Activated CD8-positive, alpha-beta memory T cell treated with anti-CD3 and anti-CD28 coated beads, Interleukin-2, amount 50 U/mL, for 24 hours (primary cell): ENCODE data around the gene SLC12A7.
"Not testable (repeated sequence)": the region's sequence is repeated elsewhere in the genome, so short reads cannot be mapped to it uniquely, and the experiment has no call there.

Experiments used
- DNase-seq: peaks from one replicate; pipeline ENCODE4 v3.0.0-alpha.2; 2020; ENCODE audit errors: extremely low read depth

The SLC12A7 gene

DNA sequence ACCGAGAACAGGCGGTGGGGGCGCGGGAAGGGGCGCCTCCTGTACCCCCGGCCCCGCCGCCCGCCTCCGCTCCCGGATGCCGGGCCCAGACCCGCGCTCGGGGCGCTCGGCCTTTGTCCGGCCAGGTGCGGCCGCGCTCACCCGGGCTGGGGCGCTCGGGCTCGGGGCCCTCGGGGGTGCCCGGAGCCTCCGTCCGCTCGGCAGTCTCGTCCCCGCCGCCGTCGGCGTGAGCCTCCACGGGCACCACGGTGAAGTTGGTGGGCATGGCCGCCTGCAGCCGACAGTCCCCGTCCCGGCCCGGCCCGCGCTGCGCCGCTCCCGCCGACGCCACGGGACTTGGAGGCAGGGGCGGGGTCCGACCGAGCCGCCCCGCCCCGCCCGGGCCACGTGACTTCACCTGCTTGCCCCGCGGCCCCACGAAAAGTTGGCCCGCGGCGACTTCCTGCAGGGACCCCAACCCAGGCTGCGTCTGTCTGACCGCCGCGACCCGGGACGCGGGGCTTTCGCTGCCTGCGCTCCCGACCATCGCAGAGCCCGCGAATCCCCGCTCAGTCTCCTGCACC is at the start of gene SLC12A7:
Gene SLC12A7 (minus strand): TSS at position 337 of the 563 bp plus-strand sequence. CDS start 72 bp downstream, at position 265.
- no peak for DNase-seq

DNA sequence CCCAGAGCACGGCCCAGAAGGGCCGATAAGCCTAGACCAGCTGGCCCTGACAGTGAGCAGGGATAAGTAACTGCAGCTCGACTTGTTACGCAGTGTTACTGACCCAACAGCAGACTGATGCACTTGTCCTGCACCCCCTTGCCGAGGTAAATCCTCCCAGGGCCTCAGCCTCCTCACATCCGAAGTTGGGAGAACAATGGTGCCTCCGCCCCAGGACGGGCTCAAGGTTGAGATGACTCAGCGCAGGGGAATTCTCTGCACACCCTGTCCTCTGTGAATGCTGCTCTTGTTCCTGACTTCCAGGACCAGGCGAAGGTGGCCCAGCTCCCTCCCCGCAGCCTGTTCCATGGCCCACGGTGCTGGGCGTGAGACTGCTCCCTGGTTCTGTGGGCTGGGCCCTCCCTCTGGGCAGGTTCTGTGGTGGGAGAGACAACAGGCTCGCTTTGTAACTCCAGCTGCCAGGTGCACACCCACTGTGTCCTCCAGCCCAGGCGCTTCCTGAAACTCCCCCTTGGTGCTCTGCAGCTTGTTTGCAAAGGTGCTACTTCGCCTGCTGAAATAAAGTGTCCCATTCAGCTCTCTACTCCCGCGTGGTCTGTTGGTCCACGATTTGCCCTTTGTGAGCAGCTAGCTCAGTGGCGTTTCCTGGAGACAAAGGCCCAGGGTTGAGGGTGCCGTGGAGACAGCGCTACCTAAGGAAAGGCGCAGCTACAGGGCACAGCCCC is 49.4 kb upstream of the SLC12A7 start:
- DNase-seq, result no peak

GRCh38 chr5:1159774-1160406 is 48.0 kb upstream of the SLC12A7 start:
- no peak for DNase-seq

DNA sequence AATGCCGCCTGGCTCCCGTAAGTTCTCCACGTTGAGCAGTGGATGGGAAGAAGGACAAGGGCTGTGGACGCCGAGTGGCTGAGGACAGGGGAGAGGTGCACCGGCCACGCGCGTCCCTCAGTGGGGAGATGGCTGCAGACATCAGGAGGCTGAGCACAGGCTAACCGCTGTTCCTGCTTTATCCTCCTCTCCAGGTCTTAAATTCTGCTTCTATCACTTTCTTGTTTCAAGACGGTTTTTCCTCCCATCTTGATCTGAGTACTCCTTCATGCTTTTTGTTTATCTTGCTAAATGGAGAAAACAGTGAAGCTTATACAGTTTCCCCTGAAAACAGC is 47.4 kb upstream of the SLC12A7 start:
- no peak for DNase-seq

DNA sequence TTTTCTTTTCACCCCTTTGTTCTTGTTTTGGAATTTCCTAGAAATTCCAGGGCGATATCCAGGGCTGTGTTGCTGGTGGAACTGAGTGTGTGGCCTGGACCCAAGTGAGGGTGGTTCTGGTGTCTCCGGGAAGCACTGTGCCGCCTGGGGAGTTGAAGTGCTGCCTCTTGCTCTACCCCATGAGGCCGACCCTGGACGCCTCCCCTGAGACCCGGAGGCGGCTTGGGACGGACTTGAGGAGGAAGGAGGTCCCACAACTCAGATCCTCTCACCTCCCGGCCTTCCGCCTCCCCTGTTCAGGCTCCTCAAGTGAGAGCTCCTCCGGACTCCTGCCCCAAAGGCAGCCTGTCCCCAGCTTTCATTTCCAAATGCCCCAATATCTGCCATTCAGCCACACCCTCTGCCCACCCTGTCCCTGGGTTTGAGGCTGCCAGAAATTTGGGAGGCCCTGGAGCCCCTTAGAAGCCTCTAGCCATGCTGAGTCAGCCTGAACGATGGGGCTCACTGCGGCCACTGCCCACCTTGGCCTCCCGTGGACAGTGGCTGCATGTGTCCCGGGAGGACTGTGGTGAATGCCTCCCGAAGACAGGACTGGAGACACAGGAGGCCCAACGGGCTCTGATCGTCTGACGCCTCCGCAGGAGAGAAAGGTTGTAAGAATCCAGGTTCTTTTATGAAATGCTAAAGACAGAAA is 46.9 kb upstream of the SLC12A7 start:
- DNase-seq, result no peak

DNA sequence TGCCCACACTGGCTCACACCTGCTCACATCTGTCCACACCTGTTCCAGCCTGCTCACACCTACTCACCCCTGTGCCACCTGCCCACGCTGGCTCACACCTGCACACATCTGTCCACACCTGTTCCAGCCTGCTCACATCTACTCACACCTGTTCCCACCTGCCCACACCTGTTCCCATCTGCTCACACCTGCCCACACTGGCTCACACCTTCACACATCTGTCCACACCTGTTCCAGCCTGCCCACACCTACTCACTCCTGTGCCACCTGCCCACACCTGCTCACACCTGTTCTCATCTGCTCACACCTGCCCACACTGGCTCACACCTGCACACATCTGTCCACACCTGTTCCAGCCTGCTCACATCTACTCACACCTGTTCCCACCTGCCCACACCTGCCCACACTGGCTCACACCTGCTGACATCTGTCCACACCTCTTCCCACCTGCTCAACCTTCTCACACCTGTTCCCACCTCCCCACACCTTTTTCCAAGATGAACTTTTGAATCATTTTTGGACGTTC is 45.7 kb upstream of the SLC12A7 start:
- not testable (repeated sequence) for DNase-seq

DNA sequence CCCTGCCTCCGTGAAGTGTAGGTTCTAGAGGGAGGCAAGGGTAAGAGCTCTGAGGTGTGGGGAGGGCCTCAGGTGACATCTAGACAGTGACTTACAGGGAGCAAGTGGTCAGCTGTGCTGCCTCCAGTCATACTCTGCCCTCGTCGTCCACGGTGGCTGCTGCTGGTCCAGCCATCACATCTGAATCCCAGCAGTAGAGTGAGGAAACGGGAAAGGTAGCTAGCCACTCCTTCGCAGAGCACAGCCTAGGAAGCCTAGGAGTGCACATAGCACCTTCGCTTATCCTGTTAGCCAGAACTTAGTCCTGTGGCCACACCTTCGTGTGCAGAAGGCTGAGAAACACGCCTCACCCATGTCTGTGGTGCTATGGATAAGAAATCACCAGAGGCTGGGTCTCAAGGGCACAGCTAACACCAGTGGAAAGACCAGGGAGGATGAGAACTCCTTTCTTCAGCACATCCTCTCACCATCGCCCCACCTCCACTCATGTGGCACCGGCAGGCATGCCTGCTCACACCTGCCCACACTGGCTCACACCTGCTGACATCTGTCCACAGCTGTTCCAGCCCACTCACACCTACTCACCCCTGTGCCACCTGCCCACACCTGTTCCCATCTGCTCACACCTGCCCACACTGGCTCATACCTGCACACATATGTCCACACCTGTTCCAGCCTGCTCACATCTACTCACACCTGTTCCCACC is 45.0 kb upstream of the SLC12A7 start:
- no peak for DNase-seq

DNA sequence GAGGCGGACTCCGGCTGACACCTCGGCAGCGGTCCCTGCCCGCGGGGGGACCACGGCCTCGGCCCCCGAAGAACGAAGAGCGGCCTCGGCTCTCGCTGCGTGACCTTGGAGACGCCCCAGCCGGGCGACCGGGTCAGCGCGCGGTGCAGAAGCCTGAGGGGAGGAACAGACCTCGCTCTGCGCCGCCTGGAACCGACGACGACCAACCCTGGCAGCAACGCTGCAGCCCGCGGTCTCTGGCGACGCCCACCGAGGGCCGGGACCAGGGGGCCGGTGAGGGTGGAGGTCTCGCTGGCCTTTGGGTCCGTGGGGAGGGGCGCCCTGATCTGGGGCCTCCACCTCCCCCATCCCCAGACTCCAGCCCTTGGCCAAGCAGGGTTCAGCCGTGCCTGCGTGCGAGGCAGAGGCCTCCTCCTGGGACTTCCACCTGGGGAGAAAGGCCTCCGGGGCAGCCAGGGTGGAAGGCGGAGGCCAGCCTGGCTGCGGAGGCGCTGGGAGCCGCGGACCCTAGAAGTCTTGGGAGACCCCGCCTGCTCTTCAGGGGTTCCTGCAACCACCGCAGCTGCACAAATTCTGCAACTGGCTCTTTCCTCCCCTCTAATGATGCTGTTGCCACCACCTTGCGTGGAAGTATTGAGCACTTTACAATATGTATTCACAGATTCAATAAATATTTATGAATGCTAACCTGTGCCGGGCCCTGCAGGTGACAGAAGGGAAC is 44.3 kb upstream of the SLC12A7 start:
- no peak for DNase-seq

- no peak for DNase-seq
Measured at GRCh38 chr5:1155191-1156032, 43.5 kb upstream of the SLC12A7 start.

DNA sequence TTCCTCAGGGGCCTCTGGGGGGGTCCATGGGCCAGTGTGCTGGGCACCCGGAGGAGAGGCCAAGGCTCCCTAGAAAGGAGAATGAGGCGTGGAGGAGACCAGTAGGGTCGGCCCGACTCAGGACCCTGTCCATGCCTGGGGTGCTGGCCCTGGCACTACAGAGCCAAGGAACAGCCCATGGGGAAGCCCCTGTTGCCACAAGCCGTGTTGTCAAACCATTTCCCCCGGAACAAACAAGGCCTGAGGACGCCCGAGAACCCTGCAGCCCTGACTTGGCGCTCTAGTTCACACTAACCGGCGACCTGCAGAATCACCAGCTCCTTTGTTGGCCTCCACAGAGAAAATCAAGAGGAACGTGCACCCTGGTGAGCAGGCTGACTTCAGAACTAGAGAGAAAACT is 41.6 kb upstream of the SLC12A7 start:
- DNase-seq, result no peak

DNA sequence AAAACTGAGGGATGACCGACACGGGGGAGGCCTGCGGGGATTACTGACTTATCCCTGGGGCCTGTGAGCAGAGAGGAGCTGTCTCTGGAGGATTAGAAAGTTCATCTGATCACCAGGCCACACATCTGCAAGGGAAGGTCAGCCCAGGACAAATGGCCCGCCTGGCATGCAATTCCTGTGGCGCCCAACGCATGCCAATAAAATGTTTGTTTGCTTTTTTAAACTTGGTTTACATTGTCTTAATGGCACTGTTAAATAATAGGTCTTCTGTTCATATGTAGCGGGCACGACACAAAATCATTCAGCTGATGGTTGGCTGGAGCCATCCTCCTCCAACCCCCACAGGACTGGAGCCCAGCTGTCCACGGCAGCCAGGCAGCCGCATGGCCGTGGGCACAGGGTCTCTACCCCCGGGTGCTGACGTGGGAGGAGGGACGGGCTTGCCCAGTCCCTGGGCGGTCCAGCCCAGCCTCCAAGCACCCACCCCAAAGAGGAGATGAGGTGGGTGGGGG is 41.0 kb upstream of the SLC12A7 start:
- no peak for DNase-seq

- DNase-seq, result no peak
Measured at GRCh38 chr5:1152156-1152555, 40.3 kb upstream of the SLC12A7 start.

DNA sequence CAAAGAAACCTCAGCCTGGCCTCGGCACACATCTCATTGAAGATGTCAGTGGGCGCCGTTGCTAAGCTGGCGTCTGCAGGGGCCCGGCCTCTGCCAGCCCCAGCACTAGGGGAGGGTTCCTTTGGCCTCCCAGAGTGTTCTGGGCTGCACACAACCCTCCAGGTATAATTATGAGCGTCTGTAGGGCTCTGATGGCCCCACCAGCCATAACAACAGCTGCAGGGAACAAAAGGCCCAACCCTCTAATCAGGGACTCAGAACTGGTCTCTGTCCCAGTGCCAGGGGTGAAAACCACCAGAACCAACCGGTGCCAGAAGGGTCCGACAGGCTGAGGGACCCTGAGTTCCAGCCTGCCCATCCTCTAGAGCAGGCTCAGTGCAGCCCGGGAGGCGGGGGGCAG is 39.5 kb upstream of the SLC12A7 start:
- no peak for DNase-seq

GRCh38 chr5:1150866-1151265 is 39.0 kb upstream of the SLC12A7 start:
- DNase-seq, result no peak

GRCh38 chr5:1144638-1145396 is 33.0 kb upstream of the SLC12A7 start:
- DNase-seq, result no peak

DNA sequence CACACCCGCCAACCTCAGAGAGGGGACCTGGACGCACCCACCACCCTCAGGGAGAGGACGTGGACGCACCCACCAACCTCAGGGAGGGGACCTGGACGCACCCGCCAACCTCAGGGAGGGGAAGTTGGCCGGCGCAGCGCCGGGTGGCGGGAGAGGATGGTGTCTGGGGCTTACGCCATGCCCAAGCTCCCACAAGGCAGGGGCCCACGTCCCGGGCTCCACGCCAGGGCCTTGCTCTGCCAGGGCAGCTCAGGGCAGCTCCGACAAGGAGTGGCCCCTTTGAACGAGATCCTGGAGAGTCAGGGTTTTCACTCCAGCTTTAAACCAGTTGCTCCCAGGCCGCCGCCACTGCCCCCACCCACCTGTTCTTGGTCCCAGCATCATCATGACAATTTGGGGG is 32.2 kb upstream of the SLC12A7 start:
- no peak for DNase-seq

DNA sequence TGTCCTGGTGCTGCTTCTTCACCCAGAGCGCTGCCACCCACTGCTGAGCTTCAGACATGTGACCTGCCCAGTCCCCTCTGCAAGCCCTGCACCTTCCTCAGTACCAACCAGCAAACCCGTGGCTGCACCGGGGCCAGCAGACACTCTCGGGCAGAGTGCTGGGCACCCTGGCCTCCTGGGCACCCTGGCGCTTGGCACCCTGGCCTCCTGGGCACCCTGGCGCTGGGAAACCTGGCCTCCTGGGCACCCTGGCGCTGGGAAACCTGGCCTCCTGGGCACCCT is 31.7 kb upstream of the SLC12A7 start:
- no peak for DNase-seq

- DNase-seq, result no peak
Measured at GRCh38 chr5:1142886-1143669, 31.2 kb upstream of the SLC12A7 start.

DNA sequence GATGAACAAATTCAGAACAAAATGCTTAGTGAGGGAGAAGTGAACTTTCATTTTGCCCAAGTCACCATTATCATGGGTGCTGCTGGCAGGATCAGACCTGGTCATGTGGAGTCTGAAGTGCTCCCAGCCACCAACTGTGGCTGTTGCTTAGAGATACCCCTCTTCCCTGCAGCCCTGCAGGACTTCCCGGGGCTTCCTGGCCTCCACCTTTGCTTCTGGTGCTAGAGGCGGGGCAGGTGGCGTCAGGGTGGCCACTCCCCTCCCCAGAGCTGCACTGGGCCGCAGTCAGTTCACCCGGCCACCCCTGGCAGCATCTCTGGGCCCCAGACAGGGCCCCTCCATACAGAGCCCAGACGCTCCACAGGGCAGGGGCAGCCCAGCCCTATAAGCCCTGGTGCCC is 30.0 kb upstream of the SLC12A7 start:
- DNase-seq, result no peak
